ENCODE results near the gene ROR1.

Gene ROR1

GRCh38 chr1:64162804-64163203 is 389.0 kb downstream of the ROR1 start:
- DNase-seq = no peak

GRCh38 chr1:64163431-64163830 is 389.6 kb downstream of the ROR1 start:
- DNase-seq = no peak

GRCh38 chr1:64163970-64164369 is 390.2 kb downstream of the ROR1 start:
- peak; percentile 20 for DNase-seq

GRCh38 chr1:64166629-64167028 is 392.8 kb downstream of the ROR1 start:
- no peak for DNase-seq

GRCh38 chr1:64167176-64167575 is 393.4 kb downstream of the ROR1 start:
- DNase-seq = no peak

- DNase-seq = no peak
Measured at GRCh38 chr1:64171246-64171645, 397.4 kb downstream of the ROR1 start.

GRCh38 chr1:64171797-64172281 is 398.0 kb downstream of the ROR1 start:
- DNase-seq = no peak

GRCh38 chr1:64172458-64172983 is 398.7 kb downstream of the ROR1 start:
- no peak for DNase-seq

GRCh38 chr1:64173336-64173940 is 399.6 kb downstream of the ROR1 start:
- DNase-seq = no peak

GRCh38 chr1:64175639-64176038 is 401.8 kb downstream of the ROR1 start:
- no peak for DNase-seq

- DNase-seq = no peak
Measured at GRCh38 chr1:64176659-64177058, 402.8 kb downstream of the ROR1 start.

GRCh38 chr1:64179588-64179987 is 405.8 kb downstream of the ROR1 start:
- DNase-seq = no peak

GRCh38 chr1:64182207-64182606 is 408.4 kb downstream of the ROR1 start:
- DNase-seq = no peak

- DNase-seq = no peak
Measured at GRCh38 chr1:64183395-64184002, 409.7 kb downstream of the ROR1 start.

GRCh38 chr1:64184003-64184440 is 410.2 kb downstream of the ROR1 start:
- no peak for DNase-seq

GRCh38 chr1:64186138-64186897 is 412.5 kb downstream of the ROR1 start:
- DNase-seq = no peak

GRCh38 chr1:64186898-64187280 is 413.1 kb downstream of the ROR1 start:
- DNase-seq = no peak

- DNase-seq = no peak
Measured at GRCh38 chr1:64187646-64188045, 413.8 kb downstream of the ROR1 start.

- no peak for DNase-seq
Measured at GRCh38 chr1:64192290-64192689, 418.5 kb downstream of the ROR1 start.

GRCh38 chr1:64194168-64195080 is 420.6 kb downstream of the ROR1 start:
- DNase-seq = no peak

GRCh38 chr1:64195081-64195395 is 421.2 kb downstream of the ROR1 start:
- no peak for DNase-seq

- no peak for DNase-seq
Measured at GRCh38 chr1:64196074-64196870, 422.5 kb downstream of the ROR1 start.

All from NCI-H1694 treated with DMSO at 0.1 percent for 48 hours (cell line).